ENCODE measurements around the gene GNA15.

Gene GNA15

DNA sequence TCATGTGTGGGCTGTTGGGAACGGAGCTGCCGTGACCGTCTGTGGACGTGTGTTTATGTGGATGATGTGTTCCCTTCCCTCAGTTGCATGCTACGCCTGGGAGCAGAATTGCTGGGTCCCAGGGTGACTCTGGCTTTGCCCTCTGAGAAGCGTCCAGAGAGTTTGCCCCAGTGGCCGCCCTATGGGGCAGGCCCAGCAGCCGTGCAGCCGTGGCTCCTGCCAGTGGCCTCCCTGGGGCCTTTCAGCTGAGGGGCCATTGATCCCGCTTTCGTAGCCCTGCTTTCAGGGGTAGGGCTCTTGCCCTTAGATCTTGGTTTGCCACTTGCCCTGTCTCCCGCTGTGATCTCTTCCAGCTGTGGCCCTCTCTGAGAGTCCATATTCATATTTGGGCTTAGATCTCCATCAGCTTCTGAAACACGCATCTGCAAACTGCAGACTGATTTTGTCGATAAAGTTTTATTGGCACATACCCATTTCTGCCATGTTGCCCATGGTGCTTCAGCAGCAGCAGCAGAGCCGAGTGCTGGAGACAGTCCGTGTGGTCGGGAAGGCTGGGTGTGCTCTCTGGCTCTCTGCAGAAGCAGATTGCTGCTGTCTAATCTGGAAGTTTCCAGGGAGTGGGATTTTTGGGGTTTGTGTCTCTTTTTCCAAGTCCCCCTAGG lies 24.1 kb upstream of the GNA15 start:
- Histone ChIP-seq H3K9me3 (replicated peaks; ENCODE audit: insufficient read depth, low read length) (no peaks in the 10 kb centered on the region), H3K36me3 (replicated peaks; ENCODE audit: insufficient read depth, low read length) (no peaks in the 10 kb centered on the region), H3K9ac (ENCODE audit: low read length) (no peak overlapping the region), H3K79me2 (ENCODE audit: low read length) (no peaks in the 10 kb centered on the region), H3K9me2 (replicated peaks; ENCODE audit: insufficient read depth, low read length) (no peaks in the 10 kb centered on the region), H3K27me3 (replicated peaks; ENCODE audit: insufficient read depth, low read length) (peaks cover 88% of the 10 kb centered on the region), H2AFZ (ENCODE audit: low read length) (no peak overlapping the region), H3K4me3 (ENCODE audit: low read length) (no peak overlapping the region), H4K20me1 (ENCODE audit: insufficient read depth, low read length) (no peaks in the 10 kb centered on the region), H3F3A (ENCODE audit: insufficient read depth, low read length) (no peaks in the 10 kb centered on the region), H3K27ac (ENCODE audit: low read length) (no peak overlapping the region), H3K4me2 (ENCODE audit: low read depth, low read length) (no peak overlapping the region), H3K4me1 (ENCODE audit: low read length) (no peaks in the 10 kb centered on the region)
- TF ChIP-seq EZH2phosphoT487 (IDR thresholded peaks at IDR 0.05; ENCODE audit: low read length) (no peak), EZH2 (optimal IDR thresholded peaks at IDR 0.05; ENCODE audit: low read depth, low read length) (no peak)
- TF ChIP-seq, protein P1, sequence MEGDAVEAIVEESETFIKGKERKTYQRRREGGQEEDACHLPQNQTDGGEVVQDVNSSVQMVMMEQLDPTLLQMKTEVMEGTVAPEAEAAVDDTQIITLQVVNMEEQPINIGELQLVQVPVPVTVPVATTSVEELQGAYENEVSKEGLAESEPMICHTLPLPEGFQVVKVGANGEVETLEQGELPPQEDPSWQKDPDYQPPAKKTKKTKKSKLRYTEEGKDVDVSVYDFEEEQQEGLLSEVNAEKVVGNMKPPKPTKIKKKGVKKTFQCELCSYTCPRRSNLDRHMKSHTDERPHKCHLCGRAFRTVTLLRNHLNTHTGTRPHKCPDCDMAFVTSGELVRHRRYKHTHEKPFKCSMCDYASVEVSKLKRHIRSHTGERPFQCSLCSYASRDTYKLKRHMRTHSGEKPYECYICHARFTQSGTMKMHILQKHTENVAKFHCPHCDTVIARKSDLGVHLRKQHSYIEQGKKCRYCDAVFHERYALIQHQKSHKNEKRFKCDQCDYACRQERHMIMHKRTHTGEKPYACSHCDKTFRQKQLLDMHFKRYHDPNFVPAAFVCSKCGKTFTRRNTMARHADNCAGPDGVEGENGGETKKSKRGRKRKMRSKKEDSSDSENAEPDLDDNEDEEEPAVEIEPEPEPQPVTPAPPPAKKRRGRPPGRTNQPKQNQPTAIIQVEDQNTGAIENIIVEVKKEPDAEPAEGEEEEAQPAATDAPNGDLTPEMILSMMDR (IDR thresholded peaks at IDR 0.05; ENCODE audit: low read length): no peak
- DNase-seq: no peak

DNA sequence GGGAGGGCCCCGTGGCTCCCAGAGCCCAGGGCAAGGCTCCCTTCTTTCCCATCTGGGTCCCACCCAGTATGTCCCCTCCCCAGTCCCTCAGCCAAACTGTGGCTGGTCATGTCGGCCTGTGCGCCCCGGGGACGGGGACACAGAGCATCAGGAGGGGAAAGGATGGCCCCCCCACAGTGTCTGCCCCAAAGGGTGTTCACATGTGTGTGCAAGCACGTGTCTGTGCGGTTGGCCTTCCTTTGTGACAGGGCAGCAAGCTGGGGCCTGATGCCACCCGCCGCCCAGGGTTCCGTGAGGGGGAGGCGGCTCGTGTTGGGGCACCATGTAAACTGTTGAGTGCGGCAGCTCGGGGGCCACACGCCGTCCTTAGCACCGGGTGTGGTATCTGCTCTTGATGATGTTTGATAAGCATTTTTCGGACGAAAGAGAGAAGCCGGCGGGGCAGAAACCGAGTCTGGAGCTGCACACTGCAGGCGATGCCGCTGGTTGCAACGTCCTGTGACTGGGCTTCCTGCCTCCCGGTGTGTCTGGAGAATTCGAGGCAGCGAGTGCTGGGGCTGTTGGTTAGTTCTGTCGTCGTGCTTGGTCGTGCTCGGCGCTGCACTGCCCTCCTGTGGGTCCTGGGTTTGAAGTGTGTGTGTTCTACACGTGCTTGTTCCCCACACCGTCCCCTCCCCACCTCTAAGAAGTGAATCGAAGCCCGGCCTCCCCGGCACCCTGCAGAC lies 23.3 kb upstream of the GNA15 start:
- no peaks in the 10 kb centered on the region for H3K79me2 ChIP-seq (ENCODE audit: low read length)
- H3K9me3 ChIP-seq (replicated peaks; ENCODE audit: insufficient read depth, low read length): no peaks in the 10 kb centered on the region
- H3F3A ChIP-seq (ENCODE audit: insufficient read depth, low read length): no peaks in the 10 kb centered on the region
- H3K9ac ChIP-seq (ENCODE audit: low read length): no peak overlapping the region
- no peaks in the 10 kb centered on the region for H3K9me2 ChIP-seq (replicated peaks; ENCODE audit: insufficient read depth, low read length)
- H3K27me3 ChIP-seq (replicated peaks; ENCODE audit: insufficient read depth, low read length): peaks cover 87% of the 10 kb centered on the region
- H3K4me1 ChIP-seq (ENCODE audit: low read length): no peaks in the 10 kb centered on the region
- H2AFZ ChIP-seq (ENCODE audit: low read length): no peak overlapping the region
- no peak overlapping the region for H3K27ac ChIP-seq (ENCODE audit: low read length)
- no peaks in the 10 kb centered on the region for H4K20me1 ChIP-seq (ENCODE audit: insufficient read depth, low read length)
- H3K4me3 ChIP-seq (ENCODE audit: low read length): no peak overlapping the region
- no peaks in the 10 kb centered on the region for H3K36me3 ChIP-seq (replicated peaks; ENCODE audit: insufficient read depth, low read length)
- H3K4me2 ChIP-seq (ENCODE audit: low read depth, low read length): no peak overlapping the region
- TF ChIP-seq, protein P1 (IDR thresholded peaks at IDR 0.05; ENCODE audit: low read length): no peak
- no peak for TF ChIP-seq EZH2phosphoT487 (IDR thresholded peaks at IDR 0.05; ENCODE audit: low read length)
- no peak for TF ChIP-seq EZH2 (optimal IDR thresholded peaks at IDR 0.05; ENCODE audit: low read depth, low read length)
- no peak for DNase-seq

DNA sequence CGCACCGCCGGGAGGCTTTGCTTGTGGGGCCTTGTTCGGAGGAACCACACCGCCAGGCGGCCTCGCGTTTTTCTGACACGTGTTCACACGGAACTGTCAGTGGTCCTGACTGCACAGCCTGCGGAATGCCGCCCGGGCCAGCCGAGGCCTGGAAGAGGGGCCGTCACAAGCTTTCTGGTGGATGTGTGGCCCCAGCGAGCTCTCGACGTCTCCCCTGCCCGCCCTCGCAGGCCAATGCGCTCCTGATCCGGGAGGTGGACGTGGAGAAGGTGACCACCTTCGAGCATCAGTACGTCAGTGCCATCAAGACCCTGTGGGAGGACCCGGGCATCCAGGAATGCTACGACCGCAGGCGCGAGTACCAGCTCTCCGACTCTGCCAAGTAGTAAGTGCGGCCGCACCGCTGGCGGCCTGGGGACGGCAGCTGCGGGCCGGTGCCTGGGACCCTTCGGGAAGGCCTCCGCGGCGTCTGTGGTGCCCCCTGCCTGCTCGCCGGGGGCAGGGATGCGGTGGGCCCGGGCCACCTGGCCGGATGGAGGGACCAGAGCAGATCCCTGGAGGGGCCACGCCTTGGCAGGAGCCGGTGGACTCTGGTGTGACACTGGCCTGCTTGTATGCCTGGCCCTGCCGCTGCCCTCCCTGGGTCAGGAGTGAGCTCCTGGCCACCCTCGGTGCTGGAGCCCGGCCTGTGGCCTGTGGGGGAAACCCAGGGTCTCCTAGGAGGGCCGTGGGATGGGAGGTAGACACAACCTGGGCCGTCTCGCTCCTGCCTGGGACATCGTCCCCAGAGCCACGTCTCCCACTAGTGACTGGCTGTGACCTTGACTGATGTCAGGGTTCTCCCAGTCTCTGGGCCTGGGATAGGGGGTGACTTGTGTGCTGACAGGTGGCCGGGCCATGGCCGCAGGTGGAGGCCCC lies 22.5 kb upstream of the GNA15 start:
- H3K36me3 ChIP-seq (replicated peaks; ENCODE audit: insufficient read depth, low read length): no peaks in the 10 kb centered on the region
- H3K27me3 ChIP-seq (replicated peaks; ENCODE audit: insufficient read depth, low read length): peaks cover 88% of the 10 kb centered on the region
- no peak for TF ChIP-seq EZH2phosphoT487 (IDR thresholded peaks at IDR 0.05; ENCODE audit: low read length)
- no peak for TF ChIP-seq EZH2 (optimal IDR thresholded peaks at IDR 0.05; ENCODE audit: low read depth, low read length)
- TF ChIP-seq, protein P1 (IDR thresholded peaks at IDR 0.05; ENCODE audit: low read length): no peak
- no peak overlapping the region for H3K27ac ChIP-seq (ENCODE audit: low read length)
- no peaks in the 10 kb centered on the region for H3F3A ChIP-seq (ENCODE audit: insufficient read depth, low read length)
- H4K20me1 ChIP-seq (ENCODE audit: insufficient read depth, low read length): no peaks in the 10 kb centered on the region
- H3K9me3 ChIP-seq (replicated peaks; ENCODE audit: insufficient read depth, low read length): no peaks in the 10 kb centered on the region
- H3K4me3 ChIP-seq (ENCODE audit: low read length): no peak overlapping the region
- DNase-seq: no peak
- no peak overlapping the region for H3K4me2 ChIP-seq (ENCODE audit: low read depth, low read length)
- H3K79me2 ChIP-seq (ENCODE audit: low read length): no peaks in the 10 kb centered on the region
- H3K4me1 ChIP-seq (ENCODE audit: low read length): no peaks in the 10 kb centered on the region
- no peak overlapping the region for H3K9ac ChIP-seq (ENCODE audit: low read length)
- no peaks in the 10 kb centered on the region for H3K9me2 ChIP-seq (replicated peaks; ENCODE audit: insufficient read depth, low read length)
- no peak overlapping the region for H2AFZ ChIP-seq (ENCODE audit: low read length)
